ENCODE results near the gene MNT.

MNT gene

GRCh38 chr17:2416010-2416734 lies 15.3 kb upstream of the MNT start:
- DNase-seq (ENCODE audit: low spot score) = peak; percentile 86

DNA sequence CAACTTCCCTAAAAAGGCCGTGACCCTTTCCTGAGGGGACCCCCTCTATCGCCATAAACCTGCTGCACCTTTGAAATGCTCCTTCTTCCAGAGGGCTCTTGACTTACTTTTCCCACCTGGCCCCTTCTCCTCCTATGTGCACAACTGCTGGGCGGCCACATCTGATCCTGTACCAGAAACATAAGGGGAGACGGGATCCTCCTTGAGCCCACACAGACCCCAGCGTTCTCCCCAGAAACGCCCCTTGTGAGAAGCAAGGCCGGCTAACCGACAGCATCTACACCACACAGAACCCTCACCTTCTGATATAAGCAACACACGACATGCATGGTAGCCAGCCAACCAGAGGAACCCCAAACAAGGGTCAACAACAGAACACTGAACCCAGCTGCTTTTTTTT lies 14.2 kb upstream of the MNT start:
- DNase-seq (ENCODE audit: low spot score) = no peak

DNA sequence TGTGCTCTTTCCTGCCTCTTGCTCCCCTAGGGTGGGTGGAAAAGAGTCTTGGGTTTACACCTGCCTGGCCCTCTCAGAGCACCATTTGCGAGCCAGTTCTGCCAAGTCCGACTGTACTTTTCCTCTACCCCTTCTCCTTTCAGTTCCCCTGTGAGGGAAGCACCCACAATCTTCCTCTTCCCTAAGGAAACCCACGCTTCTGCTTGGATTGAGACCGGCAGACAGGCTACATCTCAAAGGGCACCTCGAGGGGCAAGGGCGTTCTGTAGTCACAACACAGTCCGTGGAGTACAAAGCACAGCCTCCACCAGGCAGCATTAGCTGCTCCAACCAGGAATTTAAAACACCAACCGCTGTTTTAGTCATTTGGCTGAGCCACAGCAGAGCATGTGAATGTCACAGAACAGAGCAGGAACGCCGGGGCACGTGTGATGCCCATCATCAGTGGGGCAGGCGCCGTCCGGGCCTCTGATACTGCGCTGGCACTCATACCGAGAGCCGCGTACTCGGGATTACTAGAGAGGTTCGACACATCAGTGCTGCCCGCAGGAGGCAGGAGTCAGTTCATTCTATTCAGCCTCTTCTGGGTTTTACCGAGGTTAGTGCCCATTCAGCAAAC lies 13.7 kb upstream of the MNT start:
- no peak for DNase-seq (ENCODE audit: low spot score)

DNA sequence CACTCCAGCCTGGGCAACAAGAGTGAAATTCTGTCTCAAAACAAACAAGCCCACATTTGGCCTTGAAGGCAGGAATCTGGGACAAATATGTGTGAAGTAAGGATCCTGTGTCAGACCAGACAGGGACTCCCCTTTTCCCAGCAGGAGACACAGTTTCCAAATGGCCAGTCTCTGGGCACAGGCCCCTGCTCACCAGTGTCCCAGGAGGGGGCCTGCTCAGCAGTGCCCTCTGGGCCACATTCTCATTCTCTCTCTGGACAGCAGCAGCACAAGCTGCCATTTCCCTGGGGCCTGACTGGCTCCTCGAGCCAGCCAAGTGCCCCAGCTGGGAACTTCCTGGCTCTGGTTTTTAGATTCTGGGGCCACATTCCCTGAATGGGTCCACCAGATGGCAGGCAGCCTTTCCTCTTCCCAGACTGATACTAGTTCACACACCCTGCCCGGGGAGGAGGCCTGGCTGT lies 11.7 kb upstream of the MNT start:
- DNase-seq (ENCODE audit: low spot score) = no peak

DNA sequence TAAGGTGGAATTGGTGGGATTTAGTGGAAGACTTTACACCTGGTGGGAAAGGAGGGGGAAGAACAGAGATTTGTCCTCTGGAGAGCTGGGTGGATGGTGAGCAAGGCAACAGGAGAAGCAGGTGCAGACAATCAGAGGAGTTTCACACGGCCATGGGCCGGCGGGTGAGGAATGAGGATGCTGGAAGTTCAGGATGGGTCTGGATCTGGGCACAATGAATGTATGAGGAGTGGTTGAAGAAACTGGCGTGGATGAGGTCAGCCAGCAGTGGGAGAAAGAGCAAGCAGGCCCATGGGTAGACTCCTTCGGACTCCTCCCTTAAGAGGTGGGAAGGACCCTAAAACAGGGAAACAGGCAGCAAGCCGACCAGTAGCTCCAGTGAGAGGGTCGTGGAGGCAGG lies 10.1 kb upstream of the MNT start:
- DNase-seq (ENCODE audit: low spot score) = no peak

DNA sequence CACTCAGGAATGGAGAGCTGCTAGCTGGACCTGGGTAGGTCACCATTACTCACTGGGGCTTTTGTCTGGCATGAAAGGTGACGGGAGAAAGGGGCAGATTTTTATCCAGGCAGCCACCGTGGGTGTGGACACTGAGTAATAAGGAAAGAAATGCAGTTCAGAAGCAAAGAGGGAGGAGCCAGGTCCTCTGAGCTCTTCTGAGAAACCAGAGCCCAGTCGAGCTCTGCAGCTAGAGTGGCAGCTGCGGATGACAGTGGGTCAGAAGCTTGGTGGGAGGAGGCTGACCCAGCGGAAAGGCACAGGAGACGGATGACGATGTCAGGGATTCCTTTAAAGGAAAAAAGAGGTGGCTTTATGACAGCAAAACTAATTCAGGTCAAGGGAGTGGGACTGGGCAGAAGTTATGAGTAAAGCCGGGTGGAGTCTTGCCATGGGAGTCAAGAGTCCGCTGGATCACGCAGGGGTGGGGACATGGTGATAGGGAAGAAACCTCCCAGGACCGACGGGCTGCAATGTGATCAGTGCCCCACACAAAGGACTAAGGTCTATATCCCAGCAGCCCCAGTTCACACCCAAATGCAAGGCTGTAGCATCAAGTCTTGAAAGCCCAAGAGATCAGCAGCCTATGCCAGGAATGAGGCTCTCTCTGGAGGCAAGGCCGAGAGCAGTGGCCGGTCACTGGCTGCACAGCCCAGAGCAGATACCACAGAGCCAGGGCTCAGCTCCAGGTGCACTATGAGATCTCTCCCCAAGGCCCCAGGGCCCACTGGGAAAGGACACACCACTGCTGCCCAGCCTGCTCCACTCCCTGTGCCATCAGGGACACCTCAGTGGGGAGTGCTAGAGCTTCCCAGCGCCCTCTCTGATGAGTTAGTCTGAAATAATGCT lies 6.3 kb upstream of the MNT start:
- peak; percentile 79 for DNase-seq (ENCODE audit: low spot score)

GRCh38 chr17:2406271-2406902 lies 5.5 kb upstream of the MNT start:
- DNase-seq (ENCODE audit: low spot score) = no peak

DNA sequence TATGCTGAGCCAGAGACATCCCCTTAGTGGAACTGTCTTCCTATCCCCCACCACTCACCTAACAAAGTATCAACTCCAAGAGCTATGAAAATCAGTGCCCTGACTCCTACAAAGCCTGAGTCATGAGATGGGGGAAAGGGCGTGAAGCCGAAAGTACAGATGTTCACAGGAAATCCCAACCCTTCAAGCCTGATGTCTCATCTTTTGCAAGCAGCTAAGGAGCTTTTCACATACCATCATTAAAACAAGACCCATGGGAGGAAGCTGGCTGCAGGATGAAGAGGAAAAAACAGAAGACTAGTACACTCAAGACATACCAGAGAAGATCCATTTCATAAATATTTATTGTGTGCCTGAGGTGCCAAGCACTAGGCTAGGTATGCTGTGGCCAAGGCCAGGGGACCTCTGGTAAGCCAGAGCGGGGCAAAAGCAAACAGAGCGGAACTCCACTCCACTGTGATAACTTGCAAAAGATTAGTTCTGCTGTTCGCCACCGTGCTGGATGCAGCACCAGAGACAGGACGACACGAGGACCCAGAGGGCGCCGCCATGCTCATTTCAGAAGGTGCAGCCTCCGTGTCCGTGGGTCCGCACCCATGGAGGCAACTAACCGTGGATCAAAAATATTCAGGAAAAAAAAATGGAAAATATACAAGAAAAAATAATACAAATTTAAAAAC lies 4.5 kb upstream of the MNT start:
- DNase-seq (ENCODE audit: low spot score) = peak; percentile 61

- no peak for DNase-seq (ENCODE audit: low spot score)
These were observed 2.2 kb upstream of the MNT start for GRCh38 chr17:2403044-2403443.

DNA sequence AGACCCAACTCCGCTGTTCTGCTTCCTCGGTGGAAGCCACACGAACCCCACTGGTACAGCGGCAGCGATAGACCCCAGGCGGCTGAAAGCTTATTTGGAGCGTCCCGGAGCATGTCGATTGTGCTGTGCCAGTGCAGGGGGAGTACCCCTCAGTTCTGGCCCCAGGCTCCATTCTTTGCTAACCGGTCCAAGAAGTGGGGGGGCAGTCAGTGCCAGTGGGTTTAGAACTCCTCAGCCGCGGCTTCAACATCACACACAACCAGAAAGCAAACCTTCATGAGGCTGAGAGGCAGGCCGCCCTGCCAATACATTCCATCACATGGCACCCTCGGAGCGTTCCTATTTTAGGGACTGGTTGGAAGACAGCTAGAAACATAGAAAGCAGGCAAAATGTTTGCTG lies 1.7 kb upstream of the MNT start:
- no peak for DNase-seq (ENCODE audit: low spot score)

- peak; percentile 94 for DNase-seq (ENCODE audit: low spot score)
These were observed 764 bp upstream of the MNT start for GRCh38 chr17:2401426-2402221.

DNA sequence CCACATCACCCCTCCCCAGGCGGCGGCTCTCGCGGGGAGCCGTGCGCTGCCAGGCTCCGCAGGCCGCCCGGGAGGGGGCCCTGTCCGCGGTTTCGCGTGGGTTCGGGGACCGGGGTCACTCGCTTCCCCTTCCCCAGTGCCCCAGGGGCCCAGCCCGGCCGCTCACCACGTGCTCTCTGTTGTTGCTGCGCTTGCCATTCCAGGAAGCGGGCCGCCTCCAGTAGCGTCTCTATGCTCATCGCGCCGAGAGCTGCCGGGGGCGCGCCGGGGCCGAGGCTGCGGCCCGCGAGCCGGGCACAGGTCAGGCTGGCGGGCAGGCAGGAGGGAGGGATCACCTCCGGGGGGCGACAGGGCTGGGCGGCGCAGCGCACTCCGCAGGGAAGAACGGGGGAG lies 390 bp downstream of the MNT start:
- peak; percentile 56 for DNase-seq (ENCODE audit: low spot score)

DNA sequence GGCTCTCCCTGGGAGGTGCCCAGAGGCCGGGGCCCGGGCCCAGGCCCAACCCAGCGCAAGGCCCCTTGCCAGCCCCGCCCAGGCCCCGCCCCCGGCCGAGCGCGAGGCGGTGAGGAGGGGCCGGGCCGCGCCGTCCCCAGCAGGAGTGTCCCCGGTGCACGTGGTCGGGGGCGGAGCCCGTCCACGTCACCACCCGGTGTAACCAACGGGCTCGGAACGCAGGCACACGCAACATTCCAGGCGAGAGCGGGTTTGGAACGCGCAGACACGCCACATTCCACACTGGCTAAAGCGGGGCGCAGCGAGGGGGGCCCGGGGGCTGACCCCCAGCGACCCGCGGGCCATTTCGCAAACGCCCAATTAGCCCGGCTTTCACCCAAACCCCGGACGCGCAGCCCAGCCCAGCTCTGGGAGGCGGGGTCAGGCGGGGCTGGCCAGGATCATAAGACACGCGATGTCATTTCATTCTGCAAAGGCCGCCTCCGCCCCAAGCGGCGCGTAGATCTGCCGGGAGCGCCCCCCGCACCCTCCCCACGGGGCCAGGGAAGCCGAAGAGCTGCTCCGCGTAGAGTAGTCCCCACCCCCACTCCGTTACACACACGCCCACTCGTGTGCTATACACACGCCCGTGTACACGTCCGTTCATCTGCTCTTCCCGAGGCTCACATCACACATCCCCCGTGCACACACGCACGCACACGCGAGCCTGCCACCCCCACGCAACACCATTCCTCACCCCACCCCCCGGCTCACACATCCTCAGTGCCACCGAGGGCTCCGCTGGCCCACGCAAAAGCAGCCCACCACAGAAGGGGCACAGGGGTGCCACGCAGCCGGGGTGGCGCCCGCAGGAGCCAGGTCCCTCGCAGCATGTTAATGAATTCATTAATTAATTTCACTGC lies 1.0 kb downstream of the MNT start:
- DNase-seq (ENCODE audit: low spot score) = peak; percentile 95

DNA sequence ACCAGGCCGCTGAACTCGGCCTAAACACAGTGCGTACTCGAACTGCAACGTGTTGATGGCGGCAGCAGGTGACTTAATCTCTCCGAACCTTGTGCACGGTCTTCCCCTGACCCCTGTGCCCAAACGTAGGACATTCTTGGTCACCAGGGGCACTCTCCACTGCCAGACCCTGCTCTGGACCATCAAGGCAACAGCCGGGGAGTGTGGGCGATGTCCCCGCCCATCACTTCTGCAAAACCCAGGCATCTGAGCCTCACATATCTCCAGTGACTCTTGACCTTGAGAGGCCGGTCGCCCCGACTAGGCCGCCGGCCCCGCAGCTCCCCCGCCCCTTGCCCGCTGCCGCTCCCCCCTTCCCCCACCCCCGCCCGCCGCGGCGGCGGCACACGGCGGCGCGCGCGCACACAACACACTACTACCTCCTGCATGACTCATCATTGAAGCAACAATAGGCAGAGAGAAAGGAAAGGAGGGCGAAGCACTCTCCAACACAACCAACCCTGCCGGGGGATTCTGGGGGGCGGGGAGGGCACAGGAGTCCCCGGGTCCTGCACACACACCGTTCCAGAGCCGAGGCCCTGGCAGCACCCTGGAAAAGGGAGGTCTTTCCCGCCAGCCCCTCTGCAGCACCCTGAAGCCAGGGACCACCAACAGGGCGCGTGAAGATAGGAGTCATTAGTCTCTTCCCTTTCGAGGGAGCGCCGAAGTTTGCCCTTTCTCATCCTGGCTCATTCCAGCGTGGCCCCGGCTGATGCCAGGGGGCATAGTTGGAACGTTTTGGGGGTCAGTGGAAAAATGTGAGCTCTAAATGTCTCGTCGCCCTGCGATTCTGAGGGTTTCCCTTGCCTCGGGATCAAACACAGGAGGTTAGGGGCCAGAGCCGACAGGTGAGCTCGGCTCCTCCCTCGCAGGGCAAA lies 1.9 kb downstream of the MNT start:
- peak; percentile 59 for DNase-seq (ENCODE audit: low spot score)

DNA sequence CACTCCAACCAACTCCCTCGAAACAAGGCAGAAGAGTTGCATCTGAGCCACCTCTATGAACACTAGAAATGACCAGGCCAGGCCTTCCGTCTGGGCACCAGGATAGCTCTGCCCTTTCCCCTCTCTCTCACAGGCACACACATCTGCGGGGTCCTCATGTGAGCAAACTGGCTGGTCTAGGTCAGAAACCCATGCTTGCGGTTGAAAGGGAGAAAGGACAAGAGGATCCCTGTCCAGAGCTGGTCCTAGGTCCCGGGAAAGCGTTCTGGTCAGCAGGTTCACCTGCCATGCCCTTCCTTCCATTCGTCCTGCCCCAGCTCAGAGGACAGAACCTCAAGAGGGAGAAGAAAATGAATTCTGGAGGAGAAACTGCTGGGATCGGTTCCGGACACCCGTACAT lies 2.7 kb downstream of the MNT start:
- DNase-seq (ENCODE audit: low spot score) = no peak

DNA sequence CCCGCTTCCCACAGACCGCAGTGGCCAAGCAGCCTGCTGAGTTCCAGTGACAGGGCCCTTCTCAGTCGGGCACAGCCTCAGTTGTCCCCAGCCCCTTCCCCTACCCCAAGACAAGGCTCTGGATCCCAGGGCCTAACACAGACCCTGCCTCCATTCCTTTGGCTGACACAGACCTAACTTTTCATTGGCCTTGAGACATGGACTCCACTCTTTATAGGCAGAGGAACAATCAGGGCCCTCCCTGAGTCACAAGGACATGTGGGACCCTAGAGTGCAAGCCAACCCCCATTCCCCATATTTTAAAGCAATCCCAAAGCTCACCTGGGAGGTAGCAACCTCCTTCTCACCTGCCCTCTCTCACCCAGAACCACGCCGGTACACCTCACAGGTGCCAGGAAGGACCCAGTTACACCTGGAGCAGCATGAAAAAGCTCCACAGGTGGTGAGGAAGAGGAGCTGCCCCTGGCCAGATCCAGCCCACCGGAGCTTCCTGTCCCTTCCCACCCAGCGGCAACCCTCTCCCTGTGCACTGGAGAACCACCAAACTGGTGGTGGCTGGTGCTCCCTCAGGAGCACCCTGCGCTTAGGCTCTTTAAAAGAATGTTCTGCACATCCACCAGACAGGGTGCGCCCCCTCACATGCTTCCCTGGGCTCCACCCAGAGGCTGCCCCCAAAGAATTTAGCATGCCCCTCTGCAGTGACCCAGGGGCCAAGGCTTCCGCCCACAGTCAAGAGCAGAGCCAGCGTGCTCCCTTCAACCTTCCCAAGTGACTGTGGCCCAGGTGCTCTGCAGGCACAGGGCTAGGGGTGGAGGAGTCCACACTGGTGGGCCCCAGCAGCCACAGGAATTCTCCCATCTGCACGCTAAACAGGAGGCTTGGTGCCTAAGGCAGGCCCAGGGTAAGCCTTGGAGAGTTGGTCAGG lies 3.4 kb downstream of the MNT start:
- DNase-seq (ENCODE audit: low spot score) = no peak

DNA sequence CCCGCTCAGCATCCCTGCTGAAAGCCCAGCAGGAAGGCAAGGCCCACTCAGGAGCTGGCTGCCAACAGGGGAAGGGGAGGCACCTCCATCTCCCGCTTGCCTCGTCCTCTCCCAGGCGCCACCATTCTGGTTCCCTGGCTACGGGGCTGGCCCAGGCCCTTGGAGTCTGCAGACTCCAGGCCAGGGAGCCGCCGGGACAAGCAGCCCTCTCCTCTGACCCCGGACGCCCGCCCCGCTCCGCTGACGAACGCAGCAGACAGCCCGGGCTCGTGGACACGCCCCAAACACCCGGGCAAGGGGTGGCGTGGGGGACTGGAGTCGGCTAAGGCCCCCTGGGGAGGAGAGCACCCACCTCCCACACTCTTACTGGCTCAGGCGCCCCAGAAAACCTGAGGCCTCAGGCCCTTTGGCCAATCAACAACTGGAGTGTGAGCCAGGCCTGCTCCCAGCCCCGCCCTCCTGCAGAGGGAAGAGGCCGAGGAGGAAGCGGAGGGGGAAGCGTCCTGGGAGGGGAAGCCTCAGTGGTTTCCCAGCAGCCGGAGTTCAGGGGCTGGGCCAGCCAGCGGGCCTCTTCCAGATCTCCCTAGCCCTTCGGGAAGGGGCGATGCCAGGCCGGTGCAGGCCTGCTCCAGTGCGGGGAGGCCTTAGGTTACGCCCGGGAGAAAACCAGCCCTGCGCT lies 4.2 kb downstream of the MNT start:
- peak; percentile 87 for DNase-seq (ENCODE audit: low spot score)
